NB4 (cell line): ENCODE measurements around the gene PRSS53.

ENCODE experiments used
- DNase-seq: peaks from one replicate; pipeline ENCODE4 v3.0.0; 2010; ENCODE audit warnings: low read depth
- H3K4me3 ChIP-seq: one replicate; pipeline ENCODE4 v1.5.1; 2011; ENCODE audit warnings: mild to moderate bottlenecking, low read depth, low read length, moderate library complexity
- CTCF ChIP-seq: IDR thresholded peaks from one replicate; pipeline ENCODE4 v1.5.1; 2012; ENCODE audit warnings: low read depth, low read length
- MAX ChIP-seq: IDR thresholded peaks from 2 replicates; pipeline ENCODE4 v1.6.1; 2011; ENCODE audit warnings: low read depth, low read length
- MYC ChIP-seq: IDR thresholded peaks from 2 replicates; pipeline ENCODE4 v1.6.1; 2011; ENCODE audit warnings: low read depth, low read length
- POLR2A ChIP-seq: IDR thresholded peaks from 2 replicates; pipeline ENCODE4 v1.6.1; 2011; ENCODE audit warnings: mild to moderate bottlenecking; ENCODE audit not compliant: insufficient read length; ENCODE audit errors: extremely low read depth

Gene PRSS53

GRCh38 chr16:31080756-31081419, 7.9 kb downstream of the PRSS53 start:
- TF ChIP-seq MAX, result no peak
- TF ChIP-seq MYC, result no peak
- no peak for TF ChIP-seq CTCF
- TF ChIP-seq POLR2A, result no peak
- DNase-seq, result peak; percentile 59
- H3K4me3 ChIP-seq, result peak overlapping the region; percentile 56

GRCh38 chr16:31080035-31080629, 8.6 kb downstream of the PRSS53 start:
- TF ChIP-seq MAX (no peak), MYC (no peak), POLR2A (no peak), CTCF (no peak)
- peak overlapping the region; percentile 56 for H3K4me3 ChIP-seq
- DNase-seq, result no peak

GRCh38 chr16:31079342-31079944, 9.3 kb downstream of the PRSS53 start:
- H3K4me3 ChIP-seq, result peak overlapping the region; percentile 56
- peak; percentile 95 for DNase-seq
- TF ChIP-seq CTCF, result peak; percentile 10
- TF ChIP-seq MAX, result peak; percentile 93
- TF ChIP-seq MYC, result peak; percentile 96
- TF ChIP-seq POLR2A, result peak; percentile 36

GRCh38 chr16:31078597-31079341, 10.0 kb downstream of the PRSS53 start:
- H3K4me3 ChIP-seq, result peak overlapping the region; percentile 56
- TF ChIP-seq MAX (0 out of 2 replicates have a peak, but pooled peaks have one; percentile 13), POLR2A (no peak)

GRCh38 chr16:31077592-31078396, 10.9 kb downstream of the PRSS53 start:
- TF ChIP-seq CTCF (peak; percentile 11), POLR2A (no peak)
- no peak overlapping the region for H3K4me3 ChIP-seq
- no peak for DNase-seq

More at GRCh38 chr16:31078597-31079341, 10.0 kb downstream of the PRSS53 start:
- DNase-seq, result peak; percentile 83
